ENCODE results near the gene ANGPTL2.

DNA sequence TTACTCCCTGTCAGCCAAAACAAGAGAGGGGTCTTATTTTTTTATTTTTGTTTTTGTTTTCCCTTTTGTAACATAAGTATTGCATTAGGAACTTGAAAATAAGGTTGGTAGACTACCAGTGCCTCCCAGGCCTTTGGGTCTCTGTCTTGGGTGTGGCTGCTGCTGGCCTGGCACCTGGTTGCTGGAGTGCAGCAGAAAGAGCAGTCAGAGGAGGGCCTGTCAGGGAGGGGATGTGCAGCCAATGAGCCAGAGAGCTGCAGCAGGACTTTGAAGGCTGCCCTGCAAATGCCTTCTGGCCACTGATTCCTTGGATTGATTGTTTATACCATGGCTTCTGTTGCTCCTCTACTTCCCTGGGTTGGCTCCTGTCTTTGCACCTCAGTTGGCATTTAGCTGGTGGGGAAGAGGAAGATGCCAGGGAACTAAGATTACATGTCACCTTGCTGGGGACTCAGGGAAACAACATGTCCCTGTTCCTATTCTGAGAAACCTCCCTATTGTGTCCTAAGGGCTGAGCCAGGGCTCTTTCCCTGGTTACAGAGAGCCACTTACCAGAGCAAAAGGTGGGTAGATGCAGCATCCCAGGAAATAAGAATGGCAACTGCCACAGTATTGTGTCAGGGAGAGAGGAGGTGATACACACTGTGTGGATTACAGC is 66.6 kb downstream of the ANGPTL2 start:
- TF ChIP-seq RAD21 (IDR thresholded peaks at IDR 0.05) (no peak), CTCF (IDR thresholded peaks at IDR 0.05; ENCODE audit: low read depth, low read length, missing input control) (no peak), TAF1 (conservative IDR thresholded peaks at IDR 0.05) (no peak)
